K562 (cell line): ENCODE results near the gene GALNT7. TPM values are rescaled to one million over a fixed set of nuclear protein-coding genes. Genes with fewer than 3 reads are reported as not detected.

Experiments used
- ARHGAP35 ChIP-seq: fragments of 450-650 bp; IDR thresholded peaks from 2 replicates; pipeline ENCODE4 v1.6.1; 2018; ENCODE audit not compliant: partially characterized antibody
- CBX2 ChIP-seq: fragments of 200-600 bp; sonication (generic); IDR thresholded peaks from one replicate; pipeline ENCODE4 v1.6.1; 2012; ENCODE audit warnings: mild to moderate bottlenecking, low read length, inconsistent platforms; ENCODE audit not compliant: insufficient read depth, poor library complexity, severe bottlenecking
- CREB1 ChIP-seq, 2 experiments: sonication (generic) in 1 of 2; formaldehyde crosslinking in 1 of 2; IDR thresholded peaks; 2 replicates each; pipeline versions ENCODE4 v1.6.1 to v1.8.0; 2012 to 2022; ENCODE audit warnings: inconsistent platforms in 1 of 2, mild to moderate bottlenecking in 1 of 2, missing genetic modification reagents in 1 of 2, moderate library complexity in 1 of 2
- E2F3 ChIP-seq: fragments of 250-450 bp; sonication (Bioruptor Pico); IDR thresholded peaks from 2 replicates; pipeline ENCODE4 v1.4.0; 2020; ENCODE audit warnings: mild to moderate bottlenecking
- FOXA1 ChIP-seq: fragments of 450-650 bp; IDR thresholded peaks from 2 replicates; pipeline ENCODE4 v1.6.1; 2016; ENCODE audit warnings: mild to moderate bottlenecking, borderline replicate concordance
- MCM5 ChIP-seq: fragments of 450-650 bp; IDR thresholded peaks from 2 replicates; pipeline ENCODE4 v1.6.1; 2016; ENCODE audit warnings: low read depth
- NFIX ChIP-seq: fragments of 250-450 bp; sonication (Bioruptor Pico); IDR thresholded peaks from 2 replicates; pipeline ENCODE4 v1.4.0; 2020; ENCODE audit warnings: low read depth, mild to moderate bottlenecking, moderate library complexity
- POLR2AphosphoS2 ChIP-seq: IDR thresholded peaks from 2 replicates; pipeline ENCODE4 v1.6.1; 2012; ENCODE audit warnings: low read length, improper control_type of control experiment
- SAFB2 ChIP-seq: fragments of 200-400 bp; formaldehyde crosslinking; IDR thresholded peaks from 2 replicates; pipeline ENCODE4 v1.6.1; 2018; ENCODE audit warnings: borderline replicate concordance, low read length, low read depth, moderate library complexity; ENCODE audit not compliant: severe bottlenecking
- SMARCA4 ChIP-seq: fragments of 450-650 bp; IDR thresholded peaks from 2 replicates; pipeline ENCODE4 v1.6.1; 2016
- SP2 ChIP-seq: IDR thresholded peaks from 2 replicates; pipeline ENCODE4 v1.6.1; 2011; ENCODE audit warnings: mild to moderate bottlenecking, low read depth, low read length, moderate library complexity; ENCODE audit not compliant: poor library complexity, severe bottlenecking; ENCODE audit errors: extremely low read depth
- U2AF1 ChIP-seq: fragments of 200-400 bp; formaldehyde crosslinking; optimal IDR thresholded peaks from 2 replicates; pipeline ENCODE3; 2017; ENCODE audit warnings: mild to moderate bottlenecking, low read depth, low read length, moderate library complexity
- ZNF217 ChIP-seq: sonication (generic); formaldehyde crosslinking; IDR thresholded peaks from 2 replicates; pipeline ENCODE4 v1.8.0; 2022; ENCODE audit warnings: mild to moderate bottlenecking, missing genetic modification reagents
- ZNF3 ChIP-seq: fragments of 250-450 bp; sonication (Bioruptor Pico); IDR thresholded peaks from 2 replicates; pipeline ENCODE4 v1.5.0; 2021; ENCODE audit warnings: mild to moderate bottlenecking, moderate library complexity
- polyA plus RNA-seq, 8 experiments: library from polyadenylated mRNA; depleted of rRNA in 4 of 8; stranded (reverse) in 5 of 8; unstranded in 3 of 8; fragments of >200 nt; fragmentation: Nextera tagmentation in 2 of 8; fragmentation: Illumina TruSeq in 1 of 8; extraction: Ambion mirVana in 2 of 8; extraction: Trizol in 1 of 8; gene quantifications; 2 replicates each; pipeline versions ENCODE4 v1.2.1 to v1.2.3, GENCODE V29; 2011 to 2014; ENCODE audit warnings: inconsistent platforms in 1 of 8, missing spikeins in 1 of 8
- total RNA-seq, 7 experiments: library from RNA; depleted of rRNA in 6 of 7; stranded (reverse); fragments of >200 nt in 6 of 7; fragmentation: Illumina TruSeq in 2 of 7; extraction: Trizol in 2 of 7; gene quantifications; 2 replicates each; pipeline versions ENCODE4 v1.2.1 to v1.2.3, GENCODE V29; 2011 to 2021; ENCODE audit warnings: low replicate concordance in 1 of 7
- TF ChIP-seq, protein P1 (sequence below): fragments of 250-450 bp; sonication (Bioruptor Pico); IDR thresholded peaks from 2 replicates; pipeline ENCODE4 v1.4.0; 2020; ENCODE audit warnings: mild to moderate bottlenecking, moderate library complexity, borderline replicate concordance
- TF ChIP-seq, protein P2 (sequence below): fragments of 250-450 bp; sonication (Bioruptor Pico); IDR thresholded peaks from 2 replicates; pipeline ENCODE4 v1.5.0; 2021; ENCODE audit warnings: mild to moderate bottlenecking, borderline replicate concordance
- TF ChIP-seq, protein P3 (sequence below): sonication (generic); formaldehyde crosslinking; IDR thresholded peaks from 2 replicates; pipeline ENCODE4 v1.8.1; 2023; ENCODE audit warnings: missing genetic modification reagents, mild to moderate bottlenecking, borderline replicate concordance

GALNT7 gene
- total and polyA plus RNA-seq, 9 of the 15 experiments (the other 6 are each of a cell fraction or from before 2014, with no cell fraction given): 16.7 to 38.7 (median 31.1) TPM

DNA sequence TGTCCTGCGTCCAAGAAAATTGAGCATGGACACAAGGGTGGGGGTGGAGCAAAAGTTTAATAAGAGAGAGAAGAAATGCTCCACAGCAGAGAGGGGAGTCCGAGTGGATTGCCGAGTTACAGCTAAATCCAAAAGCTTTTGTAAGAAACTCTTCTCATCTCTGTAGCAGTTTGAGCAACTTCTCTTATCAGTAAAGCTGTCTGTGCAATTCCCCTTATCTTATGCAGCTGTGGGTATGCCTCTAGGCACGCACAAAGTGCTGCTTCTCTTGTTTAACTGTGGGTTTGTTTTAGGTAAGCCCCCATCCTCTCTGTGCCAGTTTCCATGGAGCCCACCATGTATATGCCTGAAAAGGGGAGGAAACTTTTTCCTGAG, 120.7 kb downstream of the GALNT7 start (continued):
- TF ChIP-seq SMARCA4: peak; percentile 89
- TF ChIP-seq ZNF3: no peak
- TF ChIP-seq SAFB2: no peak
- no peak for TF ChIP-seq POLR2AphosphoS2
- no peak for TF ChIP-seq FOXA1
- TF ChIP-seq, protein P1, sequence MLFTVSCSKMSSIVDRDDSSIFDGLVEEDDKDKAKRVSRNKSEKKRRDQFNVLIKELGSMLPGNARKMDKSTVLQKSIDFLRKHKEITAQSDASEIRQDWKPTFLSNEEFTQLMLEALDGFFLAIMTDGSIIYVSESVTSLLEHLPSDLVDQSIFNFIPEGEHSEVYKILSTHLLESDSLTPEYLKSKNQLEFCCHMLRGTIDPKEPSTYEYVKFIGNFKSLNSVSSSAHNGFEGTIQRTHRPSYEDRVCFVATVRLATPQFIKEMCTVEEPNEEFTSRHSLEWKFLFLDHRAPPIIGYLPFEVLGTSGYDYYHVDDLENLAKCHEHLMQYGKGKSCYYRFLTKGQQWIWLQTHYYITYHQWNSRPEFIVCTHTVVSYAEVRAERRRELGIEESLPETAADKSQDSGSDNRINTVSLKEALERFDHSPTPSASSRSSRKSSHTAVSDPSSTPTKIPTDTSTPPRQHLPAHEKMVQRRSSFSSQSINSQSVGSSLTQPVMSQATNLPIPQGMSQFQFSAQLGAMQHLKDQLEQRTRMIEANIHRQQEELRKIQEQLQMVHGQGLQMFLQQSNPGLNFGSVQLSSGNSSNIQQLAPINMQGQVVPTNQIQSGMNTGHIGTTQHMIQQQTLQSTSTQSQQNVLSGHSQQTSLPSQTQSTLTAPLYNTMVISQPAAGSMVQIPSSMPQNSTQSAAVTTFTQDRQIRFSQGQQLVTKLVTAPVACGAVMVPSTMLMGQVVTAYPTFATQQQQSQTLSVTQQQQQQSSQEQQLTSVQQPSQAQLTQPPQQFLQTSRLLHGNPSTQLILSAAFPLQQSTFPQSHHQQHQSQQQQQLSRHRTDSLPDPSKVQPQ (CRISPR knock-in tag): no peak
- TF ChIP-seq E2F3 (CRISPR knock-in tag): no peak
- TF ChIP-seq MCM5: no peak
- TF ChIP-seq, protein P2, sequence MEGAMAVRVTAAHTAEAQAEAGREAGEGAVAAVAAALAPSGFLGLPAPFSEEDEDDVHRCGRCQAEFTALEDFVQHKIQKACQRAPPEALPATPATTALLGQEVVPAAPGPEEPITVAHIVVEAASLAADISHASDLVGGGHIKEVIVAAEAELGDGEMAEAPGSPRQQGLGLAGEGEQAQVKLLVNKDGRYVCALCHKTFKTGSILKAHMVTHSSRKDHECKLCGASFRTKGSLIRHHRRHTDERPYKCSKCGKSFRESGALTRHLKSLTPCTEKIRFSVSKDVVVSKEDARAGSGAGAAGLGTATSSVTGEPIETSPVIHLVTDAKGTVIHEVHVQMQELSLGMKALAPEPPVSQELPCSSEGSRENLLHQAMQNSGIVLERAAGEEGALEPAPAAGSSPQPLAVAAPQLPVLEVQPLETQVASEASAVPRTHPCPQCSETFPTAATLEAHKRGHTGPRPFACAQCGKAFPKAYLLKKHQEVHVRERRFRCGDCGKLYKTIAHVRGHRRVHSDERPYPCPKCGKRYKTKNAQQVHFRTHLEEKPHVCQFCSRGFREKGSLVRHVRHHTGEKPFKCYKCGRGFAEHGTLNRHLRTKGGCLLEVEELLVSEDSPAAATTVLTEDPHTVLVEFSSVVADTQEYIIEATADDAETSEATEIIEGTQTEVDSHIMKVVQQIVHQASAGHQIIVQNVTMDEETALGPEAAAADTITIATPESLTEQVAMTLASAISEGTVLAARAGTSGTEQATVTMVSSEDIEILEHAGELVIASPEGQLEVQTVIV (CRISPR knock-in tag): no peak
- TF ChIP-seq NFIX: no peak
- no peak for TF ChIP-seq CBX2
- TF ChIP-seq U2AF1: no peak
- no peak for TF ChIP-seq ARHGAP35
- TF ChIP-seq, protein P3, sequence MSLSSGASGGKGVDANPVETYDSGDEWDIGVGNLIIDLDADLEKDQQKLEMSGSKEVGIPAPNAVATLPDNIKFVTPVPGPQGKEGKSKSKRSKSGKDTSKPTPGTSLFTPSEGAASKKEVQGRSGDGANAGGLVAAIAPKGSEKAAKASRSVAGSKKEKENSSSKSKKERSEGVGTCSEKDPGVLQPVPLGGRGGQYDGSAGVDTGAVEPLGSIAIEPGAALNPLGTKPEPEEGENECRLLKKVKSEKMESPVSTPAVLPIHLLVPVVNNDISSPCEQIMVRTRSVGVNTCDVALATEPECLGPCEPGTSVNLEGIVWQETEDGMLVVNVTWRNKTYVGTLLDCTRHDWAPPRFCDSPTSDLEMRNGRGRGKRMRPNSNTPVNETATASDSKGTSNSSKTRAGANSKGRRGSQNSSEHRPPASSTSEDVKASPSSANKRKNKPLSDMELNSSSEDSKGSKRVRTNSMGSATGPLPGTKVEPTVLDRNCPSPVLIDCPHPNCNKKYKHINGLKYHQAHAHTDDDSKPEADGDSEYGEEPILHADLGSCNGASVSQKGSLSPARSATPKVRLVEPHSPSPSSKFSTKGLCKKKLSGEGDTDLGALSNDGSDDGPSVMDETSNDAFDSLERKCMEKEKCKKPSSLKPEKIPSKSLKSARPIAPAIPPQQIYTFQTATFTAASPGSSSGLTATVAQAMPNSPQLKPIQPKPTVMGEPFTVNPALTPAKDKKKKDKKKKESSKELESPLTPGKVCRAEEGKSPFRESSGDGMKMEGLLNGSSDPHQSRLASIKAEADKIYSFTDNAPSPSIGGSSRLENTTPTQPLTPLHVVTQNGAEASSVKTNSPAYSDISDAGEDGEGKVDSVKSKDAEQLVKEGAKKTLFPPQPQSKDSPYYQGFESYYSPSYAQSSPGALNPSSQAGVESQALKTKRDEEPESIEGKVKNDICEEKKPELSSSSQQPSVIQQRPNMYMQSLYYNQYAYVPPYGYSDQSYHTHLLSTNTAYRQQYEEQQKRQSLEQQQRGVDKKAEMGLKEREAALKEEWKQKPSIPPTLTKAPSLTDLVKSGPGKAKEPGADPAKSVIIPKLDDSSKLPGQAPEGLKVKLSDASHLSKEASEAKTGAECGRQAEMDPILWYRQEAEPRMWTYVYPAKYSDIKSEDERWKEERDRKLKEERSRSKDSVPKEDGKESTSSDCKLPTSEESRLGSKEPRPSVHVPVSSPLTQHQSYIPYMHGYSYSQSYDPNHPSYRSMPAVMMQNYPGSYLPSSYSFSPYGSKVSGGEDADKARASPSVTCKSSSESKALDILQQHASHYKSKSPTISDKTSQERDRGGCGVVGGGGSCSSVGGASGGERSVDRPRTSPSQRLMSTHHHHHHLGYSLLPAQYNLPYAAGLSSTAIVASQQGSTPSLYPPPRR: no peak
- no peak for TF ChIP-seq SP2
- TF ChIP-seq CREB1 (IDR thresholded peaks at IDR 0.05): no peak
- no peak for TF ChIP-seq CREB1 (CRISPR knock-in tag; IDR thresholded peaks at IDR 0.05)
- no peak for TF ChIP-seq ZNF217 (CRISPR knock-in tag)
